ENCODE data around the gene SOAT1.

Gene SOAT1

GRCh38 chr1:179326746-179327145, 33.1 kb downstream of the SOAT1 start:
- H2AFZ ChIP-seq (ENCODE audit: low read length, unreplicated experiment): no peak overlapping the region
- no peaks in the 10 kb centered on the region for H3K27me3 ChIP-seq (ENCODE audit: insufficient read depth, low read length)
- H3K36me3 ChIP-seq (ENCODE audit: insufficient read depth, low read length): peaks cover 18% of the 10 kb centered on the region
- no peak overlapping the region for H3K4me3 ChIP-seq (ENCODE audit: low read depth, low read length)
- no peak overlapping the region for H3K27ac ChIP-seq (ENCODE audit: low read depth, low read length)
- H3K79me2 ChIP-seq (ENCODE audit: control insufficient read depth, insufficient read depth, low read length, unreplicated experiment): peaks cover 38% of the 10 kb centered on the region
- peaks cover 15% of the 10 kb centered on the region for H3K4me1 ChIP-seq (ENCODE audit: control insufficient read depth, insufficient read depth, low read length, unreplicated experiment)

GRCh38 chr1:179327196-179327595, 33.6 kb downstream of the SOAT1 start:
- peaks cover 17% of the 10 kb centered on the region for H3K36me3 ChIP-seq (ENCODE audit: insufficient read depth, low read length)

GRCh38 chr1:179327679-179328078, 34.1 kb downstream of the SOAT1 start:
- H3K79me2 ChIP-seq (ENCODE audit: control insufficient read depth, insufficient read depth, low read length, unreplicated experiment): peaks cover 36% of the 10 kb centered on the region
- no peak overlapping the region for H3K4me3 ChIP-seq (ENCODE audit: low read depth, low read length)
- H2AFZ ChIP-seq (ENCODE audit: low read length, unreplicated experiment): no peak overlapping the region
- no peaks in the 10 kb centered on the region for H3K27me3 ChIP-seq (ENCODE audit: insufficient read depth, low read length)
- H3K27ac ChIP-seq (ENCODE audit: low read depth, low read length): no peak overlapping the region
- H3K4me1 ChIP-seq (ENCODE audit: control insufficient read depth, insufficient read depth, low read length, unreplicated experiment): peaks cover 9% of the 10 kb centered on the region
- peaks cover 17% of the 10 kb centered on the region for H3K36me3 ChIP-seq (ENCODE audit: insufficient read depth, low read length)

More at GRCh38 chr1:179327196-179327595, 33.6 kb downstream of the SOAT1 start:
- no peaks in the 10 kb centered on the region for H3K27me3 ChIP-seq (ENCODE audit: insufficient read depth, low read length)
- peaks cover 13% of the 10 kb centered on the region for H3K4me1 ChIP-seq (ENCODE audit: control insufficient read depth, insufficient read depth, low read length, unreplicated experiment)
- H3K27ac ChIP-seq (ENCODE audit: low read depth, low read length): no peak overlapping the region
- H3K4me3 ChIP-seq (ENCODE audit: low read depth, low read length): no peak overlapping the region
- peaks cover 36% of the 10 kb centered on the region for H3K79me2 ChIP-seq (ENCODE audit: control insufficient read depth, insufficient read depth, low read length, unreplicated experiment)
- no peak overlapping the region for H2AFZ ChIP-seq (ENCODE audit: low read length, unreplicated experiment)

DNA sequence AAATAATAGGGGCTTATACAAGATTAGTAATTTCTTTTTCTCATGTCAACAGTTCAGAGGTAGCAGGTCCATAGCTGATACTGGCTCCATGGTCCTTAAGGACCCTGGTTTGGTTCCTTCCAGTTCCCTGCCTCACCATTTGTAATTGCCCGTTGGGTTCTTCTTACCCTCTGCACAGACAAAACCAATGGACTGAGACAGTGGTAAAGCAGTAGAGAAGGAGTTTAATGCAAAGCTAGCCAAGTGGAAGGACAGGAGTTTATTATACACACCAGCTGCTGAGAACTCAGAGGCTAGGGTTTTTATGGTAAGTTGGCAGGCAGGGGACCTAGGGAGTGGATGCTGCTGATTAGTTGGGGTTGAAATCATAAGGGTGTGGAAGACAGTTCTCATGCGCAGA, 36.3 kb downstream of the SOAT1 start:
- Histone ChIP-seq H3K27ac (ENCODE audit: low read depth, low read length) (no peak overlapping the region), H3K4me1 (ENCODE audit: control insufficient read depth, insufficient read depth, low read length, unreplicated experiment) (no peaks in the 10 kb centered on the region), H2AFZ (ENCODE audit: low read length, unreplicated experiment) (no peak overlapping the region), H3K27me3 (ENCODE audit: insufficient read depth, low read length) (no peaks in the 10 kb centered on the region), H3K4me3 (ENCODE audit: low read depth, low read length) (no peak overlapping the region), H3K36me3 (ENCODE audit: insufficient read depth, low read length) (peaks cover 8% of the 10 kb centered on the region), H3K79me2 (ENCODE audit: control insufficient read depth, insufficient read depth, low read length, unreplicated experiment) (peaks cover 20% of the 10 kb centered on the region)

DNA sequence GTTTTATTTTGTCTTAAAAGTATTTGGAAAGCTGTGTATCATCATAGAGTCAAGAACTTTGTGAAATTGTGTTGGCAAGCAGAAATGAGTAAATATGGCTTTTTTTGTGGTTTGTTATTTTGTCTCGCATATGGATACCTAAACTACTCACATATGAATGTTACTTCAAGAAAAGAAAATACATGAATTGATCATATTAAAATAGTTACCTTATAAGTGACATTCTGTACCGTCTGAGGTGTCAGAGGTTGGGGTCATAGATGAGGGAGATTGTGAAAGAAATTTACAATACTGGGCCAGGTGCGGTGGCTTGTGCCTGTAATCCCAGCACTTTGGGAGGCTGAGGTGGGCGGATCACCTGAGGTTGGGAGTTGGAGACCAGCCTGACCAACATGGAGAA, 40.8 kb downstream of the SOAT1 start:
- H3K27me3 ChIP-seq (ENCODE audit: insufficient read depth, low read length): no peaks in the 10 kb centered on the region

GRCh38 chr1:179337288-179337687, 43.7 kb downstream of the SOAT1 start:
- Histone ChIP-seq H3K79me2 (ENCODE audit: control insufficient read depth, insufficient read depth, low read length, unreplicated experiment) (peaks cover 9% of the 10 kb centered on the region), H3K4me1 (ENCODE audit: control insufficient read depth, insufficient read depth, low read length, unreplicated experiment) (no peaks in the 10 kb centered on the region), H3K27me3 (ENCODE audit: insufficient read depth, low read length) (no peaks in the 10 kb centered on the region), H3K27ac (ENCODE audit: low read depth, low read length) (no peak overlapping the region), H3K36me3 (ENCODE audit: insufficient read depth, low read length) (peaks cover 12% of the 10 kb centered on the region; the same call in 1 of the 2 replicates), H3K4me3 (ENCODE audit: low read depth, low read length) (no peak overlapping the region), H2AFZ (ENCODE audit: low read length, unreplicated experiment) (no peak overlapping the region)

More for the DNA sequence above, 40.8 kb downstream of the SOAT1 start:
- no peak overlapping the region for H3K27ac ChIP-seq (ENCODE audit: low read depth, low read length)
- H3K36me3 ChIP-seq (ENCODE audit: insufficient read depth, low read length): 0 out of 2 replicates have a peak, but pooled peaks cover 3% of the 10 kb centered on the region
- H3K4me3 ChIP-seq (ENCODE audit: low read depth, low read length): no peak overlapping the region
- H3K4me1 ChIP-seq (ENCODE audit: control insufficient read depth, insufficient read depth, low read length, unreplicated experiment): no peaks in the 10 kb centered on the region
- no peak overlapping the region for H2AFZ ChIP-seq (ENCODE audit: low read length, unreplicated experiment)
- peaks cover 13% of the 10 kb centered on the region for H3K79me2 ChIP-seq (ENCODE audit: control insufficient read depth, insufficient read depth, low read length, unreplicated experiment)

DNA sequence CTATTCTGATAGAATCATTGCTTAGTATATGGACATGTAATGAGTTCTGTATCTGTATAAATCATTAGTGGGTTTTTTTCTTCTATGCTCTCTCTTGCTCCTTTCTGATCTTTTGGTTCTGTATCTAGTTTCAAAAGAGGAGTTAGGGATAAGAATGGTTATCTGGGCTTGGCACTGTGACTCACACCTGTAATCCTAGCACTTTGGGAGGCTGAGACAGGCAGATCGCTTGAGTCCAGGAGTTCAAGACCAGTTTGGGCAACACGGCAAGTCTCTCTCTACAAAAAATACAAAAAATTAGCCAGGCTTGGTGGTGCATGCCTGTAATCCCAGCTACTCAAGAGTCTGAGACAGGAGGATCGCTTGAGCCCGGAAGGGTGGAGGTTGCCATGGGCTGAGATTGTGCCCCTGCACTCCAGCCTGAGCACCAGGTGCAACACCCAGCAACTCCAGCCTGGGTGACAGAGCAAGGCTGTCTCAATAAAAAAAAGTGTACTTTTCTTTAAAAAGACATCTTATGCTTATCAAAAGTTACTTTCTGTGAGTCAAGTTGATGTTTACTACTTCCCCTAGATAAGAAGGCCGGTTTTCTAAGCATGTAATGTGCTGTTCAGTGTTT, 44.5 kb downstream of the SOAT1 start:
- H2AFZ ChIP-seq (ENCODE audit: low read length, unreplicated experiment): no peak overlapping the region
- no peak overlapping the region for H3K27ac ChIP-seq (ENCODE audit: low read depth, low read length)
- no peaks in the 10 kb centered on the region for H3K27me3 ChIP-seq (ENCODE audit: insufficient read depth, low read length)
- H3K4me1 ChIP-seq (ENCODE audit: control insufficient read depth, insufficient read depth, low read length, unreplicated experiment): no peaks in the 10 kb centered on the region
- H3K36me3 ChIP-seq (ENCODE audit: insufficient read depth, low read length): peaks cover 15% of the 10 kb centered on the region
- H3K79me2 ChIP-seq (ENCODE audit: control insufficient read depth, insufficient read depth, low read length, unreplicated experiment): peaks cover 2% of the 10 kb centered on the region
- no peak overlapping the region for H3K4me3 ChIP-seq (ENCODE audit: low read depth, low read length)

DNA sequence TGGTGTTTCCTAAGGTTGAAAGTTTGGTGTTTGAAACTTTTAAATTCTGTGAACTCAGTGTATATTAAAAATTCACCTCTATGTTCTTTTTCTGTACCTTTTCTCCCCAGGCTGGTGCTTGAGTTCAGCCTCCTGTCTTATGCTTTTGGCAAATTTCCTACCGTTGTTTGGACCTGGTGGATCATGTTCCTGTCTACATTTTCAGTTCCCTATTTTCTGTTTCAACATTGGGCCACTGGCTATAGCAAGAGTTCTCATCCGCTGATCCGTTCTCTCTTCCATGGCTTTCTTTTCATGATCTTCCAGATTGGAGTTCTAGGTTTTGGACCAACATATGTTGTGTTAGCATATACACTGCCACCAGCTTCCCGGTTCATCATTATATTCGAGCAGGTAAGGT, 47.3 kb downstream of the SOAT1 start:
- Histone ChIP-seq H3K27me3 (ENCODE audit: insufficient read depth, low read length) (no peaks in the 10 kb centered on the region), H3K4me3 (ENCODE audit: low read depth, low read length) (no peak overlapping the region), H3K36me3 (ENCODE audit: insufficient read depth, low read length) (peaks cover 25% of the 10 kb centered on the region), H3K4me1 (ENCODE audit: control insufficient read depth, insufficient read depth, low read length, unreplicated experiment) (no peaks in the 10 kb centered on the region), H3K79me2 (ENCODE audit: control insufficient read depth, insufficient read depth, low read length, unreplicated experiment) (no peaks in the 10 kb centered on the region), H2AFZ (ENCODE audit: low read length, unreplicated experiment) (no peak overlapping the region), H3K27ac (ENCODE audit: low read depth, low read length) (no peak overlapping the region)

- Histone ChIP-seq H3K4me1 (ENCODE audit: control insufficient read depth, insufficient read depth, low read length, unreplicated experiment) (no peaks in the 10 kb centered on the region), H3K36me3 (ENCODE audit: insufficient read depth, low read length) (peaks cover 32% of the 10 kb centered on the region), H3K27ac (ENCODE audit: low read depth, low read length) (no peak overlapping the region), H2AFZ (ENCODE audit: low read length, unreplicated experiment) (no peak overlapping the region), H3K79me2 (ENCODE audit: control insufficient read depth, insufficient read depth, low read length, unreplicated experiment) (no peaks in the 10 kb centered on the region), H3K4me3 (ENCODE audit: low read depth, low read length) (no peak overlapping the region), H3K27me3 (ENCODE audit: insufficient read depth, low read length) (no peaks in the 10 kb centered on the region)
Observed at GRCh38 chr1:179341943-179342547, 48.4 kb downstream of the SOAT1 start.

GRCh38 chr1:179342740-179343404, 49.3 kb downstream of the SOAT1 start:
- H3K4me1 ChIP-seq (ENCODE audit: control insufficient read depth, insufficient read depth, low read length, unreplicated experiment): no peaks in the 10 kb centered on the region
- no peaks in the 10 kb centered on the region for H3K79me2 ChIP-seq (ENCODE audit: control insufficient read depth, insufficient read depth, low read length, unreplicated experiment)
- no peak overlapping the region for H3K27ac ChIP-seq (ENCODE audit: low read depth, low read length)
- H2AFZ ChIP-seq (ENCODE audit: low read length, unreplicated experiment): no peak overlapping the region
- H3K4me3 ChIP-seq (ENCODE audit: low read depth, low read length): no peak overlapping the region
- H3K27me3 ChIP-seq (ENCODE audit: insufficient read depth, low read length): no peaks in the 10 kb centered on the region
- peaks cover 36% of the 10 kb centered on the region for H3K36me3 ChIP-seq (ENCODE audit: insufficient read depth, low read length)

- Histone ChIP-seq H3K4me1 (ENCODE audit: control insufficient read depth, insufficient read depth, low read length, unreplicated experiment) (peaks cover 14% of the 10 kb centered on the region), H2AFZ (ENCODE audit: low read length, unreplicated experiment) (no peak overlapping the region), H3K27ac (ENCODE audit: low read depth, low read length) (no peak overlapping the region), H3K36me3 (ENCODE audit: insufficient read depth, low read length) (peaks cover 37% of the 10 kb centered on the region), H3K79me2 (ENCODE audit: control insufficient read depth, insufficient read depth, low read length, unreplicated experiment) (no peaks in the 10 kb centered on the region), H3K27me3 (ENCODE audit: insufficient read depth, low read length) (no peaks in the 10 kb centered on the region), H3K4me3 (ENCODE audit: low read depth, low read length) (no peak overlapping the region)
Observed at GRCh38 chr1:179351281-179351680, 57.7 kb downstream of the SOAT1 start.
